Fibroblast of lung (primary cell): Measurements from ENCODE around the gene CHI3L1. TPM values are rescaled to one million over a fixed set of nuclear protein-coding genes. Genes with fewer than 3 reads are reported as not detected.

Experiments
- DNase-seq, 2 donors: peaks; one replicate each; pipeline versions ENCODE4 v3.0.0 to v3.0.0-alpha.2; 2010; ENCODE audit warnings: low read depth in 2 of 2
- H2AFZ ChIP-seq: 2 replicates; pipeline ENCODE4 v1.5.1; 2012; ENCODE audit warnings: low read length, control low read depth, inconsistent platforms
- H3K27ac ChIP-seq: 2 replicates; pipeline ENCODE4 v1.5.1; 2011; ENCODE audit warnings: low read length, control low read depth; ENCODE audit not compliant: insufficient read depth
- H3K27me3 ChIP-seq: 2 replicates; pipeline ENCODE4 v1.5.1; 2011; ENCODE audit warnings: mild to moderate bottlenecking, low read length; ENCODE audit not compliant: control insufficient read depth, insufficient read depth
- H3K36me3 ChIP-seq: 2 replicates; pipeline ENCODE4 v1.5.1; 2011; ENCODE audit warnings: low read length; ENCODE audit not compliant: control insufficient read depth, insufficient read depth
- H3K4me1 ChIP-seq: 2 replicates; pipeline ENCODE4 v1.5.1; 2011; ENCODE audit warnings: low read length; ENCODE audit not compliant: control insufficient read depth, insufficient read depth; ENCODE audit errors: extremely low read depth
- H3K4me2 ChIP-seq: 2 replicates; pipeline ENCODE4 v1.5.1; 2011; ENCODE audit warnings: low read length, control low read depth; ENCODE audit not compliant: insufficient read depth; ENCODE audit errors: extremely low read depth
- H3K4me3 ChIP-seq, 4 experiments: fragments of 200-600 bp in 1 of 4; sonication (generic) in 1 of 4; replicated peaks in 1 of 4; 2 replicates each; pipeline ENCODE4 v1.5.1; 2011 to 2016; ENCODE audit warnings: low read length in 4 of 4, low read depth in 3 of 4, mild to moderate bottlenecking in 3 of 4, control low read depth in 2 of 4, inconsistent platforms in 1 of 4, mixed read lengths in 1 of 4; ENCODE audit not compliant: insufficient read depth in 1 of 4; ENCODE audit errors: control extremely low read depth in 1 of 4
- H3K79me2 ChIP-seq: 2 replicates; pipeline ENCODE4 v1.5.1; 2012; ENCODE audit warnings: mild to moderate bottlenecking, low read length, inconsistent platforms; ENCODE audit not compliant: control insufficient read depth, insufficient read depth
- H3K9ac ChIP-seq: 2 replicates; pipeline ENCODE4 v1.5.1; 2011; ENCODE audit warnings: mild to moderate bottlenecking, low read length, control low read depth; ENCODE audit not compliant: insufficient read depth
- H3K9me3 ChIP-seq: 2 replicates; pipeline ENCODE4 v1.5.1; 2012; ENCODE audit warnings: low read depth, low read length; ENCODE audit not compliant: control insufficient read depth, insufficient read depth
- H4K20me1 ChIP-seq: 2 replicates; pipeline ENCODE4 v1.5.1; 2011; ENCODE audit warnings: low read length; ENCODE audit not compliant: control insufficient read depth, insufficient read depth; ENCODE audit errors: extremely low read depth
- EZH2 ChIP-seq: IDR thresholded peaks from 2 replicates; pipeline ENCODE4 v1.5.1; 2012; ENCODE audit warnings: low read length, control low read depth, mild to moderate bottlenecking; ENCODE audit errors: missing control alignments
- polyA plus RNA-seq, 2 donors: library from polyadenylated mRNA; depleted of rRNA in 1 of 2; stranded (reverse) in 1 of 2; unstranded in 1 of 2; fragments of >200 nt; gene quantifications; 2 replicates each; pipeline ENCODE4 v1.2.1, GENCODE V29; 2011 to 2012; ENCODE audit warnings: missing spikeins in 1 of 2
- total RNA-seq: library from RNA; depleted of rRNA; stranded (reverse); fragments of >200 nt; gene quantifications from 2 replicates; pipeline ENCODE4 v1.2.1, GENCODE V29; 2014
- TF ChIP-seq, protein P1 (sequence below), 2 donors: IDR thresholded peaks in 1 of 2; conservative IDR thresholded peaks in 1 of 2; 1 replicate in 1 of 2; 2 replicates in 1 of 2; pipeline ENCODE4 v1.5.1; 2011 to 2012; ENCODE audit warnings: low read length in 2 of 2, control low read depth in 1 of 2, inconsistent platforms in 1 of 2, low read depth in 1 of 2, mild to moderate bottlenecking in 1 of 2

CHI3L1 gene
- total and polyA plus RNA-seq, 2 donors (not counting 1 experiment from before 2014, with no cell fraction given) = 3.0 to 42.8 TPM

DNA sequence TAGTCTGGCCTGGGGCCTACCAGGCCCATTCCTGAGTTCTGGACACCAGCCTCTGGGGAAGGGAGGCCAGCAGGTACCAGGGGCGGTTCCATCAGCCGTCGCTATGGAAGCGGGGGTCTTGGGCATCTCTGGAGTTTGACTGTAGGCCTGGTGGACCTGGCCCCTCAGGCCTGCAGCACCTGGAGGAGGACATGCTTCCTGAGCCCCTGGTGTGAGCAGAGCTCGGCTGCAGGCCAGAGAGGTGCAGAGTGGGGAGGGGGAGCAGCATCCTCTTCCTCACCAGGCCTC is 18.6 kb downstream of the CHI3L1 start:
- no peaks in the 10 kb centered on the region for H4K20me1 ChIP-seq
- no peak for DNase-seq
- H3K79me2 ChIP-seq = no peaks in the 10 kb centered on the region

GRCh38 chr1:203167026-203167912 is 19.2 kb downstream of the CHI3L1 start:
- Histone ChIP-seq H3K27ac (no peak overlapping the region), H3K4me1 (no peaks in the 10 kb centered on the region), H4K20me1 (no peaks in the 10 kb centered on the region), H3K79me2 (no peaks in the 10 kb centered on the region), H3K4me2 (no peak overlapping the region), H3K27me3 (peaks cover 8% of the 10 kb centered on the region), H2AFZ (no peak overlapping the region), H3K9me3 (no peaks in the 10 kb centered on the region), H3K4me3 (no peak overlapping the region), H3K36me3 (no peaks in the 10 kb centered on the region), H3K9ac (no peak overlapping the region)
- TF ChIP-seq EZH2 = no peak
- TF ChIP-seq, protein P1, sequence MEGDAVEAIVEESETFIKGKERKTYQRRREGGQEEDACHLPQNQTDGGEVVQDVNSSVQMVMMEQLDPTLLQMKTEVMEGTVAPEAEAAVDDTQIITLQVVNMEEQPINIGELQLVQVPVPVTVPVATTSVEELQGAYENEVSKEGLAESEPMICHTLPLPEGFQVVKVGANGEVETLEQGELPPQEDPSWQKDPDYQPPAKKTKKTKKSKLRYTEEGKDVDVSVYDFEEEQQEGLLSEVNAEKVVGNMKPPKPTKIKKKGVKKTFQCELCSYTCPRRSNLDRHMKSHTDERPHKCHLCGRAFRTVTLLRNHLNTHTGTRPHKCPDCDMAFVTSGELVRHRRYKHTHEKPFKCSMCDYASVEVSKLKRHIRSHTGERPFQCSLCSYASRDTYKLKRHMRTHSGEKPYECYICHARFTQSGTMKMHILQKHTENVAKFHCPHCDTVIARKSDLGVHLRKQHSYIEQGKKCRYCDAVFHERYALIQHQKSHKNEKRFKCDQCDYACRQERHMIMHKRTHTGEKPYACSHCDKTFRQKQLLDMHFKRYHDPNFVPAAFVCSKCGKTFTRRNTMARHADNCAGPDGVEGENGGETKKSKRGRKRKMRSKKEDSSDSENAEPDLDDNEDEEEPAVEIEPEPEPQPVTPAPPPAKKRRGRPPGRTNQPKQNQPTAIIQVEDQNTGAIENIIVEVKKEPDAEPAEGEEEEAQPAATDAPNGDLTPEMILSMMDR (conservative IDR thresholded peaks at IDR 0.05 in 1 of 2, IDR thresholded peaks at IDR 0.05 in 1 of 2; ENCODE audit: low read depth in 1 of 2, low read length in 2 of 2) = no peak
- DNase-seq = no peak

More for the DNA sequence above, 18.6 kb downstream of the CHI3L1 start:
- TF ChIP-seq, protein P1 (conservative IDR thresholded peaks at IDR 0.05 in 1 of 2, IDR thresholded peaks at IDR 0.05 in 1 of 2; ENCODE audit: low read depth in 1 of 2, low read length in 2 of 2) = no peak
- TF ChIP-seq EZH2 = no peak
- Histone ChIP-seq H3K4me1 (no peaks in the 10 kb centered on the region), H3K4me3 (no peak overlapping the region), H3K9ac (no peak overlapping the region), H3K27ac (no peak overlapping the region), H3K27me3 (peaks cover 8% of the 10 kb centered on the region), H2AFZ (no peak overlapping the region), H3K36me3 (no peaks in the 10 kb centered on the region), H3K4me2 (no peak overlapping the region), H3K9me3 (no peaks in the 10 kb centered on the region)

DNA sequence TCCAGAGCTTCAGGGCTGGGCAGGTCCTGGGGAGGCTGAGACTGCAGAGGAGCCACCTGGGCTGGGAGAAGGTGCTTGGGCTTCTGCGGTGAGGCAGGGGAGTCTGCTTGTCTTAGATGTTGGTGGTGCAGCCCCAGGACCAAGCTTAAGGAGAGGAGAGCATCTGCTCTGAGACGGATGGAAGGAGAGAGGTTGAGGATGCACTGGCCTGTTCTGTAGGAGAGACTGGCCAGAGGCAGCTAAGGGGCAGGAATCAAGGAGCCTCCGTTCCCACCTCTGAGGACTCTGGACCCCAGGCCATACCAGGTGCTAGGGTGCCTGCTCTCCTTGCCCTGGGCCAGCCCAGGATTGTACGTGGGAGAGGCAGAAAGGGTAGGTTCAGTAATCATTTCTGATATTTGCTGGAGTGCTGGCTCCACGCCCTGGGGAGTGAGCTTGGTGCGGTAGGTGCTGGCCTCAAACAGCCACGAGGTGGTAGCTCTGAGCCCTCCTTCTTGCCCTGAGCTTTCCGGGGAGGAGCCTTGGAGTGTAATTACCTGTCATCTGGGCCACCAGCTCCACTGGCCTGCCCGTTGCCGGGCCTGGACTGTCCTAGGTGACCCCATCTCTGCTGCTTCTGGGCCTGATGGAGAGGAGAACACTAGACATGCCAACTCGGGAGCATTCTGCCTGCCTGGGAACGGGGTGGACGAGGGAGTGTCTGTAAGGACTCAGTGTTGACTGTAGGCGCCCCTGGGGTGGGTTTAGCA is 20.1 kb downstream of the CHI3L1 start:
- H4K20me1 ChIP-seq = no peaks in the 10 kb centered on the region
- no peaks in the 10 kb centered on the region for H3K9me3 ChIP-seq
- no peaks in the 10 kb centered on the region for H3K36me3 ChIP-seq
- no peak overlapping the region for H3K4me2 ChIP-seq
- DNase-seq = no peak
- H3K9ac ChIP-seq = no peak overlapping the region
- H2AFZ ChIP-seq = no peak overlapping the region
- H3K4me1 ChIP-seq = no peaks in the 10 kb centered on the region
- no peak overlapping the region for H3K4me3 ChIP-seq
- no peak overlapping the region for H3K27ac ChIP-seq
- no peaks in the 10 kb centered on the region for H3K79me2 ChIP-seq
- peaks cover 8% of the 10 kb centered on the region for H3K27me3 ChIP-seq
- TF ChIP-seq, protein P1 (conservative IDR thresholded peaks at IDR 0.05 in 1 of 2, IDR thresholded peaks at IDR 0.05 in 1 of 2; ENCODE audit: low read depth in 1 of 2, low read length in 2 of 2) = no peak
- TF ChIP-seq EZH2 = no peak
